Epithelial cell of proximal tubule (primary cell): ENCODE results near the gene FAP. TPM values are rescaled to one million over a fixed set of nuclear protein-coding genes. Genes with fewer than 3 reads are reported as not detected.

Experiments used
- DNase-seq: peaks from one replicate; pipeline ENCODE4 v3.0.0-alpha.2; 2011; ENCODE audit warnings: low read depth
- H3K4me3 ChIP-seq: 2 replicates; pipeline ENCODE4 v1.5.1; 2011; ENCODE audit warnings: low read depth, mild to moderate bottlenecking, low read length
- total RNA-seq: library from RNA; depleted of rRNA; stranded (reverse); fragments of >200 nt; gene quantifications from 2 replicates; pipeline ENCODE4 v1.2.3, GENCODE V29; 2015
- TF ChIP-seq, protein P1 (sequence below): conservative IDR thresholded peaks from 2 replicates; pipeline ENCODE4 v1.5.1; 2012; ENCODE audit warnings: low read depth, mild to moderate bottlenecking, low read length

FAP gene
- total RNA-seq, 1 donor from 2014 or later, result 2.3 TPM

DNA sequence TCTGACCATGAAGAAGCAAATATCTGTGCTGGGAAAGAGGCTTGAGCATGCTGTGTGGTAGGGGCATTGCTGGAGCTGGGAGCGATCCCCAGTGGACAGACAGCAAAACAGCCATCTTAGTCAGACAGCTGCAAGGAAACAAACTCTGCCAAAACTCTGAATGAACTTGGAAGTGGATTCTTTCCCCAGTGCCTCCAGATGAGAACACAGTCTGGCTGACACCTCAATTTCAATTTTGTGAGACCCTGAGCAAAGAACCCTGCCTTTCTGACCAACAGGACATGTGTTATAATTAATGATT, 23.2 kb upstream of the FAP start:
- TF ChIP-seq, protein P1, sequence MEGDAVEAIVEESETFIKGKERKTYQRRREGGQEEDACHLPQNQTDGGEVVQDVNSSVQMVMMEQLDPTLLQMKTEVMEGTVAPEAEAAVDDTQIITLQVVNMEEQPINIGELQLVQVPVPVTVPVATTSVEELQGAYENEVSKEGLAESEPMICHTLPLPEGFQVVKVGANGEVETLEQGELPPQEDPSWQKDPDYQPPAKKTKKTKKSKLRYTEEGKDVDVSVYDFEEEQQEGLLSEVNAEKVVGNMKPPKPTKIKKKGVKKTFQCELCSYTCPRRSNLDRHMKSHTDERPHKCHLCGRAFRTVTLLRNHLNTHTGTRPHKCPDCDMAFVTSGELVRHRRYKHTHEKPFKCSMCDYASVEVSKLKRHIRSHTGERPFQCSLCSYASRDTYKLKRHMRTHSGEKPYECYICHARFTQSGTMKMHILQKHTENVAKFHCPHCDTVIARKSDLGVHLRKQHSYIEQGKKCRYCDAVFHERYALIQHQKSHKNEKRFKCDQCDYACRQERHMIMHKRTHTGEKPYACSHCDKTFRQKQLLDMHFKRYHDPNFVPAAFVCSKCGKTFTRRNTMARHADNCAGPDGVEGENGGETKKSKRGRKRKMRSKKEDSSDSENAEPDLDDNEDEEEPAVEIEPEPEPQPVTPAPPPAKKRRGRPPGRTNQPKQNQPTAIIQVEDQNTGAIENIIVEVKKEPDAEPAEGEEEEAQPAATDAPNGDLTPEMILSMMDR, result no peak
- no peak overlapping the region for H3K4me3 ChIP-seq
- no peak for DNase-seq

DNA sequence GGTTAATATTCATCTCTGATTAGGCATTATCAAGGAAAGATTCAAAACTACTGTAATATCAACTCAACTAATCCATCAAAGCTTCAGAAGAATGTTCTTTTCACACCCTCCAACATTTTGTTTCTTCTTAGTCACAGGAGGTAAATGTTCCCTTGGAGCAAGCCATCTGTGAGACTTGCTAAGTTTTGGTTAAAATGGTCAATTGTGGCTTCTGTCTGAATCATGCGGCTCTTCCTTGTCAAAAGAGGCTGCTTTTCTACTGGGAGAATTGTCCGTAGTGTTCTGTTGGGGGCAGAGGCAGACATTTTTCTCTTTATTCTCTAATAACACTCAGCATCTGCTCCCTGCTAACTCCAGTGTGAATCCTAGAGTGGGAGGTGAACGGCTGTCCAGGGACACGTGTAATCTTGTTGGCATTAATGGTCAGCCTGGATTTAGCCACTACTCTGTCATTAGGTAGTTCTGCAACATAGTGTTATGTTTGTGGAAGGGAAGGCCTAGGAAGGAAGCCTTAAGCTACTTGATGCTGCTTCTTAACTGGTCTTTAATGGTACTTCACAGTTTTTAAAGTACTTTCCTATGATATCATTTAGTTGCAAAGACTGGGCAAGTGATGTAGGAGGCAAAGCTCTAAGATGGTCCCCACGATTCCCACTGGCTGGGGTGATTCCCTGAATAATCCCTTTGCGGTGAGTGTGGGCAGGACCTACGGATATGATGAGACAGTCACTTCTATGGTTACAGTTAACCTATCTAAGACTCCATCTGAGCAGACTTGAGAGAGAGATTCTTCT, 22.6 kb upstream of the FAP start:
- TF ChIP-seq, protein P1, result no peak
- DNase-seq, result no peak
- no peak overlapping the region for H3K4me3 ChIP-seq

DNA sequence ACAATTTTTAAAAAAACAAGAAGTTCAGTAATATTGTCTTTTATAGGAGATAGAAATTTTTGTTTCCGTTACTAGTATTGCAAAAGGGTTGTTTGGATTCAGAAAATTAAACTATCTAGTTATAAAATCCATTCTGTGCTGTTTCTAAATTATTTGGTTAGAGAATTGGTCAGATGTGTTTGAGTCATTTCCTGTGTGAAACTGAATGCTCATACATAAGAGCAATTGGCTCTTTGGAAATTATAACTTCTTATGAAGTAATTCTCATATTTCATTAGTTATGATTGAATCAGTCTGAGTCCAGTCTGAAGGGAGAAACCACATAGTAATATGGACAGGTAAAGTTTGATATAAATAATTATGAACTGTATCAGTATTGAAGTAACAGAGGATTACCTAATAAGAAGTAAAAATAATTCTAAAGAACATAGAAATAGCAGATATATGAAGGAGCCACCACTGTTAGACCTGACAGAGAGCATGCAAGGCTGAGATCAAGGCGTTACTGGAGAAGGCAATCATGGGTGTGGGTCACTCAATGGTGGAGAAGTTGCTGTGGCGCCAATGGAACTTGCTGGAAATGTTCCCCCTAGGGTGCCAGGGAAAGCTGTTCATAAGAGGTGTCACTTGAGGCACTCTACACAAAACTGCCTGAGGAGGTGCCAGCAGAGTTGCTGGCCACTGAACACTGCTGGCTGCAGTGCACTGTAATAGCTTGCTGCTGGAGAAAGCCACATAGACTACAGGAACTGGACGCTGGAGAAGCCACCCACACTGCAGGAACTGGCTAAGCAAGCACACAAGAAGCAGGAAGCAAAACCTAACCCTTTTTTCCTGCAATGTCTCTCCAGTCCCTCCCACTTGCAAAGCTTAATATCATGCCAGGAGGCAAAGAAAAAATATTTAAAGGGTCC, 18.0 kb upstream of the FAP start:
- H3K4me3 ChIP-seq, result no peak overlapping the region
- no peak for DNase-seq
- TF ChIP-seq, protein P1, result no peak

DNA sequence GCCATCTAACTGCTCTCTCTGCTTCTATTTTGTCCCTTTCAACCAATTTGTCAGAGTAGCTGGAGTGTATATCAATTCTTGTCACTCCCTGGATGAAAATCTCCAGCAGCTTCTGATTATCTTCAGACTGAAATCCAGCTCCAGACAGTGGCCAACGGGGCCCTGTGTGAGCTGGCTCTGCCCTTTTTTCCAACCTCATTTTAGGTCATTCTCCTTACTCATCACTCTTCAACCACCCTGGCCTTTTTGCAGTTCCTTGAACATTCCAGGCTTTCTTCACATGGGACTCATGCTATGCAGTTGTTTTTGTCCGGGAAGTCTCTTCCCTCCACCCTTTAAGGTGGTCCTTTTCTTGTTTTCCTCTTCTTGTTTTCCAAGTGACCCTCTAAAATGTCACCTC, 15.4 kb upstream of the FAP start:
- TF ChIP-seq, protein P1, result no peak
- no peak for DNase-seq

DNA sequence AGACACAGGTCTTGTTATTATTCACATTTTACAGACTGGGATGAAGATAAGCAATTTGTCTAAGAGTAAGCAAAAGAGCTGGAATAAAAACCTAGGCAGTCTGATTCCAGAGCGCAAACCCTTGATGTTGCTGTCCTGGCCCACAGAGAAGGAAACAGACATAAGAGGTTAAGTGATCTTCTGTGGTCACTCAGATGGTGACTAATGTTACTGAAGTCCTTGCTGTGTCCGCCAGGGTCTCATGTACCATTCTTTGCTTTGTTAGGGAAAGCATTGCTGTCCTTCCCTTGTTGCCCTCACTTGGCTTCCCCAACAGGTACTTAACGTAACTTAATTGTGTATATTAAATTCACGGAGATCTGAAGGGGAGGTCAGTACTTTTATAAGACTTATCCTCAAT, 14.9 kb upstream of the FAP start:
- TF ChIP-seq, protein P1, result no peak
- DNase-seq, result no peak

More for the DNA sequence above, 15.4 kb upstream of the FAP start:
- no peak overlapping the region for H3K4me3 ChIP-seq

DNA sequence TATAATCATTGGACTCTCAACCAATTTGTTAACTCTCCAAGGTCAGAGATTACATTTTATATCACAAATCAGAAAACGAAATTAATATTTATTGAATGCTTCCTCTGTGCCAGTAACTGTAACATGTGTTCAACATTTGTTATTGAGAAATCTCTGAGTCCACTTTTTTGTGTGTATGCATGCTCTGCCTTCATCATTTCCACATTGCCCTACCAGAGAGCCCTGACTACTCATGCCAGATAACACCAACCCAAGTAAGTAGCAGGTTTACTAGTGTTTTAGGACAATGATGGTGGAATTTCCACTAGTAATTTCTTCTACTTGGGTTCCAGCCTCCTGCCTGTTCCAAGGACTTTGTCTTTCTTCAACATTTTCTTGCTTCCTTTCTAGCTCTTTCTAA, 14.2 kb upstream of the FAP start:
- DNase-seq, result no peak
- TF ChIP-seq, protein P1, result no peak
- H3K4me3 ChIP-seq, result no peak overlapping the region

More for the DNA sequence above, 14.9 kb upstream of the FAP start:
- no peak overlapping the region for H3K4me3 ChIP-seq
